ENCODE data around the gene SUPT3H. TPM values are rescaled to one million over a fixed set of nuclear protein-coding genes. Genes with fewer than 3 reads are reported as not detected.

SUPT3H gene
- total RNA-seq, 1 donor from 2014 or later = 4.9 TPM

DNA sequence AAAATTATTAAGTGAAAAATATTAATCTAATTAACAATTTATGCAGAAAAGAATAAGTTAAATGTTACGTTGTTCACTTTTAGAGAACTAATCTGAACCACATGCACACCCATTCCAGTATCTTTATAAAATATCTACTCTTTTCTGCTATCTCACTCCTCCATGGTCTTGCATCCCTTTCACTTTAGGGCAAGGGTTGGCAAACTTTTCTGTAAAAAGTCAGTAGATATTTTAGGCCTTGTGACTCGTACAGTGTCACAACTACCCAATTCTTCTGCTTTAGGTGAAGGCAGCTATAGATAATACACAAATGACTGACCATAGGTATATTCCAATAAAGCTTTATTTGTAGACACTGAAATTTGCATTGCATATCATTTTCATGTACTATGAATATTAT, 39.7 kb upstream of the SUPT3H start:
- no peak for ATAC-seq
- intact Hi-C loops (cut with DNase I) = no loop called here
- H3K36me3 ChIP-seq = no peaks in the 10 kb centered on the region
- peaks cover 38% of the 10 kb centered on the region for H3K27me3 ChIP-seq
- H3K4me1 ChIP-seq = peaks cover 15% of the 10 kb centered on the region
- H3K4me3 ChIP-seq = no peak overlapping the region
- no peak for DNase-seq
- TF ChIP-seq, protein P1, sequence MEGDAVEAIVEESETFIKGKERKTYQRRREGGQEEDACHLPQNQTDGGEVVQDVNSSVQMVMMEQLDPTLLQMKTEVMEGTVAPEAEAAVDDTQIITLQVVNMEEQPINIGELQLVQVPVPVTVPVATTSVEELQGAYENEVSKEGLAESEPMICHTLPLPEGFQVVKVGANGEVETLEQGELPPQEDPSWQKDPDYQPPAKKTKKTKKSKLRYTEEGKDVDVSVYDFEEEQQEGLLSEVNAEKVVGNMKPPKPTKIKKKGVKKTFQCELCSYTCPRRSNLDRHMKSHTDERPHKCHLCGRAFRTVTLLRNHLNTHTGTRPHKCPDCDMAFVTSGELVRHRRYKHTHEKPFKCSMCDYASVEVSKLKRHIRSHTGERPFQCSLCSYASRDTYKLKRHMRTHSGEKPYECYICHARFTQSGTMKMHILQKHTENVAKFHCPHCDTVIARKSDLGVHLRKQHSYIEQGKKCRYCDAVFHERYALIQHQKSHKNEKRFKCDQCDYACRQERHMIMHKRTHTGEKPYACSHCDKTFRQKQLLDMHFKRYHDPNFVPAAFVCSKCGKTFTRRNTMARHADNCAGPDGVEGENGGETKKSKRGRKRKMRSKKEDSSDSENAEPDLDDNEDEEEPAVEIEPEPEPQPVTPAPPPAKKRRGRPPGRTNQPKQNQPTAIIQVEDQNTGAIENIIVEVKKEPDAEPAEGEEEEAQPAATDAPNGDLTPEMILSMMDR (IDR thresholded peaks at IDR 0.05) = no peak
- H3K9me3 ChIP-seq = no peaks in the 10 kb centered on the region
- no peak overlapping the region for H3K27ac ChIP-seq

DNA sequence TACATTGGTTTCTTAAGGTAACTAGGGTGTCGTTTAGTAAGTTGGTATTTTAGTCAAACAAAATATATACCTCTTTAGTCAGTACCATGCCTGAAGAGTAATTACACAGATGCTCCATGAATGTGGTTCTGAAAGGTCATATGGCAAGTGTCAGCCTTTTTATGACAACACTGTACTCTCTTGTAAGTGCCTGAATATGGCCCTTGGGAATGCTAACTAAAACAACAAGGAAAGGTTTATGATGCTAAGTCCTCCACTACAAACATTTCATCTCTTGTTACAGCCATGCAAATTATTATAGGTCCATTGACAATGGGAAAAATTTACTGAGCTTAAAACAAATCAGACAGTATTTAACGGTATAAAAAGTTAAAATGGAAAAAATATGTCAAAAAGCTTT, 39.0 kb upstream of the SUPT3H start:
- DNase-seq = no peak
- TF ChIP-seq, protein P1 (IDR thresholded peaks at IDR 0.05) = no peak
- intact Hi-C loops (cut with DNase I) = no loop called here
- H3K27me3 ChIP-seq = peaks cover 38% of the 10 kb centered on the region
- H3K9me3 ChIP-seq = no peaks in the 10 kb centered on the region
- no peak overlapping the region for H3K4me3 ChIP-seq
- no peak for ATAC-seq
- no peak overlapping the region for H3K27ac ChIP-seq
- H3K4me1 ChIP-seq = peaks cover 15% of the 10 kb centered on the region
- no peaks in the 10 kb centered on the region for H3K36me3 ChIP-seq

DNA sequence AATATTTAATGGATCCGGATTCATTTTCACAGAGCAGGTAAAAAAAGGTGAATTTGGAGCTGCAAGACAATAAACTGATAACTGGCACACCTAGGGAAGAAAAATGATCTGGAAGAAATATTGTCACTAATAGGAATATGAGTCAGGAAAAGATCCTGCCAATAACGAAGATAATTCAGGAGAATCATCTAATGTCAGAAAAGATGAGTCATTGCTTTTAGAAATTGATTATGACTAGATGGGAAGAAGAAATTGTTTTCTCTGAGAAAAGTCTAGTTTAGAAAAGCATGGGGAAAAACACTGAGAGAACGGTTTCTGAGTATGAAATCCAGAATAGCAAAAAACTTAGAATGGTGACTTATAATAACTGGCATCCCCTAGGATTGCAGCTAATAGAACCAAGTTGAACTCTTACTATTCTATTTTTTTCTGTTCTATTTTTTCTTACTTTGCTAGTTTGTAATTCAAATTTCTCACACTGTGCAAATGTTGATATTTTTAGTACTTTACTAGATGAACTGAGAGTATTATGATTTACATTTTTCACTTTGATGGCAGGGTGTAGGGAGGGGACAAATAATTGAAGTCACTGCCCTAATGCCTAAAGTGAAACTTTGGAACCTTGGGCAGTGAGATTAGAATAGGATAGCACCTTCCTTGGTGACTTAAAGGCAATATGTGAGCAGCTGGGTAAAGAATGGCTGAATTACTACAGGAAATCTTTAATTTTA, 38.2 kb upstream of the SUPT3H start:
- intact Hi-C loops (cut with DNase I) = no loop called here

DNA sequence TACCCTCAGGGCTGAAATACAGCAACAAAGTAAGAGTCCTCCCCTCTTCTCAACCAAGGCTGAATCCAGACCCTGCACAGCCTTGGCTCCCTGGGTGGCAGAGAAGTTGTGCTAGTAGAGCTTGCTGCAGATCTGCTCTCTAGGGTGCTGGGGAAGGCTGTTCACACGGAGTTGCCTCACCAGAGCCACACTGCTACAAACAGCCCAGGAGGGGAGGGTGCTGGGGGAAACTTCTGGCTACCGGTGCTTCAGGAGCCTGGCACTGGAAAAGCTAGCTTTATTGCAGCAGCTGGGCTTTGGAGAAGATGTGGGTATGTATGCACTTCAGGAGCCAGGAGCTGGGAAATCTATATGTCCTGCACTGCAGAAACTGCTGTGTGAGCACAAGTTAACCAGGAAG, 37.6 kb upstream of the SUPT3H start:
- Histone ChIP-seq H3K27me3 (peaks cover 28% of the 10 kb centered on the region), H3K27ac (no peak overlapping the region), H3K4me3 (no peak overlapping the region), H3K9me3 (no peaks in the 10 kb centered on the region), H3K36me3 (no peaks in the 10 kb centered on the region), H3K4me1 (peaks cover 8% of the 10 kb centered on the region)
- TF ChIP-seq, protein P1 (IDR thresholded peaks at IDR 0.05) = no peak
- ATAC-seq = peak; percentile 21
- intact Hi-C loops (cut with DNase I) = no loop called here
- no peak for DNase-seq

More for the DNA sequence above, 38.2 kb upstream of the SUPT3H start:
- no peak for ATAC-seq
- no peak for DNase-seq
- no peaks in the 10 kb centered on the region for H3K36me3 ChIP-seq
- peaks cover 9% of the 10 kb centered on the region for H3K4me1 ChIP-seq
- H3K9me3 ChIP-seq = no peaks in the 10 kb centered on the region
- H3K4me3 ChIP-seq = no peak overlapping the region
- peaks cover 35% of the 10 kb centered on the region for H3K27me3 ChIP-seq
- TF ChIP-seq, protein P1 (IDR thresholded peaks at IDR 0.05) = no peak
- H3K27ac ChIP-seq = no peak overlapping the region

DNA sequence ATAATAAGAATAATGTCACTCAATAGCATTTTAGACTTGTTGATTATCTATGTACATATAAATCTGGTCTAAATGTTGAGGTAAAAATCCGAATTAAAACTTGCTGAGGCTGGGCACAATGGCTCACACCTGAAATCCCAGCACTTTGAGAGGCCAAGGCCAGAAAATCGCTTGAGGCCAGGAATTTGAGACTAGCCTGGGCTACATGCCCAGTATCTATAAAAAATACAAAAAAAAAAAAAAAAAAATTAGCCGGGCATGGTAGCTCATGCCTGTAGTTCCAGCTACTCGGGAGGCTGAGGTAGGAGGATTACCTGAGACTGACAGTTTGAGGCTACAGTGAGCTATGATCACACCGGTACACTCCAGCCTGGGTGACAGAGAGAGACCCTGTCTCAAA, 34.2 kb upstream of the SUPT3H start:
- TF ChIP-seq, protein P1 (IDR thresholded peaks at IDR 0.05) = no peak
- no peak overlapping the region for H3K27ac ChIP-seq
- H3K36me3 ChIP-seq = no peaks in the 10 kb centered on the region
- no peaks in the 10 kb centered on the region for H3K4me1 ChIP-seq
- DNase-seq = no peak
- no peaks in the 10 kb centered on the region for H3K9me3 ChIP-seq
- no peak for ATAC-seq
- intact Hi-C loops (cut with DNase I) = no loop called here
- H3K27me3 ChIP-seq = peaks cover 8% of the 10 kb centered on the region
- H3K4me3 ChIP-seq = no peak overlapping the region
